Breast epithelium (tissue), 4 donors: ENCODE measurements around the gene C3orf49. TPM values are rescaled to one million over a fixed set of nuclear protein-coding genes. Genes with fewer than 3 reads are reported as not detected.

Experiments used
- DNase-seq, 2 donors: peaks; one replicate each; pipeline ENCODE4 v3.0.0-alpha.2; 2019; ENCODE audit warnings: low spot score in 2 of 2
- H3K27ac ChIP-seq, 2 donors: fragments of 200-600 bp; sonication (generic) in 1 of 2; one replicate each; pipeline ENCODE4 v1.5.1; 2016 to 2019; ENCODE audit warnings: mild to moderate bottlenecking in 1 of 2
- H3K27me3 ChIP-seq, 2 donors: fragments of 200-600 bp; sonication (generic) in 1 of 2; one replicate each; pipeline versions ENCODE4 v1.5.1 to v1.6.0; 2017 to 2019; ENCODE audit warnings: control low read depth in 1 of 2, mild to moderate bottlenecking in 1 of 2
- H3K36me3 ChIP-seq: fragments of 200-600 bp; one replicate; pipeline ENCODE4 v1.5.1; 2019
- H3K4me1 ChIP-seq, 2 donors: fragments of 200-600 bp; sonication (generic); one replicate each; pipeline ENCODE4 v1.5.1; 2016 to 2019; ENCODE audit warnings: control low read depth in 1 of 2
- H3K4me3 ChIP-seq, 3 donors: fragments of 200-600 bp; sonication (generic); 1 replicate in 2 of 3; 2 replicates in 1 of 3; pipeline ENCODE4 v1.5.1; 2016 to 2019; ENCODE audit warnings: mild to moderate bottlenecking in 3 of 3, moderate library complexity in 2 of 3
- H3K9me3 ChIP-seq, 2 donors: fragments of 200-600 bp; sonication (generic) in 1 of 2; one replicate each; pipeline ENCODE4 v1.5.1; 2016 to 2019; ENCODE audit warnings: control low read depth in 1 of 2
- POLR2A ChIP-seq: fragments of 450-650 bp; IDR thresholded peaks from one replicate; pipeline ENCODE4 v1.6.1; 2016; ENCODE audit warnings: antibody characterized with exemption, mild to moderate bottlenecking, moderate library complexity
- POLR2AphosphoS5 ChIP-seq, 3 donors: sonication (generic); formaldehyde crosslinking; IDR thresholded peaks; one replicate each; pipeline ENCODE4 v1.6.1; 2017; ENCODE audit warnings: antibody characterized with exemption in 3 of 3
- intact Hi-C: fragments of 100-400 bp; cut with DNase I; formaldehyde crosslinking; loops from one replicate; pipeline ENCODE4 v1.15.1; 2023; ENCODE audit warnings: low total_unique reads
- total RNA-seq, 3 donors: library from RNA; depleted of rRNA; stranded (reverse); fragments of >200 nt; gene quantifications; one replicate each; pipeline ENCODE4 v1.1.0, GENCODE V29; 2016
- TF ChIP-seq, protein P1 (sequence below), 3 donors: fragments of 450-650 bp; IDR thresholded peaks; one replicate each; pipeline ENCODE4 v1.5.1; 2016 to 2017; ENCODE audit warnings: antibody characterized with exemption in 3 of 3, mild to moderate bottlenecking in 3 of 3, moderate library complexity in 3 of 3

C3orf49 gene
- total RNA-seq, 3 donors from 2014 or later: not detected

DNA sequence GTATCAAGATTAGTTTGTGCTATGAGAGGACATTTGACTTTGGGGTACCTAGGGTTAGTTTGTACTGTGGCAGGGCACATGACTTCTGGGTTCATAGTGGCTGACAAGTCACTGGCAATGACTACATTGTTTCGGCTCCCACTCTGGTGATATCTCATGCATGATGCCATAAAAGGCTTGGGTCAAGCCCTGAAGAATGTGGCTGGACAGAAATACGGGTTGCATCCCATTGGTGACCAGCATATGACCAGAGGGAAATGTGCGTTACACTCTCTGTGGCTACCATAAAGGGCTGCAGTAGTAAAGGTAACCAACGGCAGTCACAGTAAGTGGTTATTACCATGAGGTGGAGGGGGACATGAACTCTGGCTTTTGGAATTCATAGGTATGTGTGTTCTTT lies 26.1 kb downstream of the C3orf49 start:
- intact Hi-C loops: no loop called here
- TF ChIP-seq POLR2A (no peak), POLR2AphosphoS5 (IDR thresholded peaks at IDR 0.05) (no peak)
- TF ChIP-seq, protein P1, sequence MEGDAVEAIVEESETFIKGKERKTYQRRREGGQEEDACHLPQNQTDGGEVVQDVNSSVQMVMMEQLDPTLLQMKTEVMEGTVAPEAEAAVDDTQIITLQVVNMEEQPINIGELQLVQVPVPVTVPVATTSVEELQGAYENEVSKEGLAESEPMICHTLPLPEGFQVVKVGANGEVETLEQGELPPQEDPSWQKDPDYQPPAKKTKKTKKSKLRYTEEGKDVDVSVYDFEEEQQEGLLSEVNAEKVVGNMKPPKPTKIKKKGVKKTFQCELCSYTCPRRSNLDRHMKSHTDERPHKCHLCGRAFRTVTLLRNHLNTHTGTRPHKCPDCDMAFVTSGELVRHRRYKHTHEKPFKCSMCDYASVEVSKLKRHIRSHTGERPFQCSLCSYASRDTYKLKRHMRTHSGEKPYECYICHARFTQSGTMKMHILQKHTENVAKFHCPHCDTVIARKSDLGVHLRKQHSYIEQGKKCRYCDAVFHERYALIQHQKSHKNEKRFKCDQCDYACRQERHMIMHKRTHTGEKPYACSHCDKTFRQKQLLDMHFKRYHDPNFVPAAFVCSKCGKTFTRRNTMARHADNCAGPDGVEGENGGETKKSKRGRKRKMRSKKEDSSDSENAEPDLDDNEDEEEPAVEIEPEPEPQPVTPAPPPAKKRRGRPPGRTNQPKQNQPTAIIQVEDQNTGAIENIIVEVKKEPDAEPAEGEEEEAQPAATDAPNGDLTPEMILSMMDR (IDR thresholded peaks at IDR 0.05): no peak
- H3K27ac ChIP-seq: no peak overlapping the region
- no peak for DNase-seq
- H3K27me3 ChIP-seq: no peaks in the 10 kb centered on the region
- H3K36me3 ChIP-seq: no peaks in the 10 kb centered on the region
- H3K4me3 ChIP-seq: no peak overlapping the region
- H3K4me1 ChIP-seq: no peaks in the 10 kb centered on the region
- no peaks in the 10 kb centered on the region for H3K9me3 ChIP-seq

DNA sequence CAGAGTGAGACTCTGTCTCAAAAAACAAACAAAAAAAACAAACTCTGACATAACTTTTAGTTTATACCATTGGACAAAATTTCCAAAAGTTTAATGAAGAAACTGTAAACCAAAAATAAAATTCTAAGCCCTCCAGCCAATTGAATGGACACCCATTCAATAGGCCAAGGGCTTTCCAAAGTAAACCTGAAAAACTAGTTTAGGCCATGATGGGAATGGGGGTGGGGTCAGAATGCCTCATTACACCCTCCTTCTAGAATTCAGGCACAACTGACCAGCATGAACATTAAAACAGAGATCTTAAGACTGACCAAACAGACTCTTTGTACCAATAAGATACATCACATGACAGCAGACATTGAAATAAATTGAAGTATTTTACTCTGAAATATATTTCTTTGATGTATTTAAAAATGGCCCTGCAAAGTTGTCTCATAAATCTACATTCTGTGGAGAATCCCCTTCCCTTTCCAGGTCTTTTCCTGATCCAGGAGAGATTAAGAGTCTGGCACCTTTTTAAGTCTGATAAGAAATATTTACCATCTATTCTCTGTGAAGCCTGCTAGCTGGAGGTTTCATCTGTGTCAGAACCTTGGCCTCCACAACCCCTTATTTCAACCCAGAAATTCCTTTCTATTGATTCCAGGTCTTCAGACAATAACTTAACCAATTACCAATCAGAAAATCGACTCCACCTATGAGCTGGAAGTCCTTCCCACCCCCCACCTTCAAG lies 28.8 kb downstream of the C3orf49 start:
- no peak for DNase-seq
- Histone ChIP-seq H3K4me1 (no peaks in the 10 kb centered on the region), H3K27me3 (no peaks in the 10 kb centered on the region), H3K27ac (peak overlapping the region in 1 of 2 donors; percentile 21), H3K36me3 (no peaks in the 10 kb centered on the region), H3K9me3 (no peaks in the 10 kb centered on the region), H3K4me3 (no peak overlapping the region)
- intact Hi-C loops: no loop called here
- TF ChIP-seq POLR2A: no peak
- TF ChIP-seq, protein P1 (IDR thresholded peaks at IDR 0.05): no peak
- no peak for TF ChIP-seq POLR2AphosphoS5 (IDR thresholded peaks at IDR 0.05)

DNA sequence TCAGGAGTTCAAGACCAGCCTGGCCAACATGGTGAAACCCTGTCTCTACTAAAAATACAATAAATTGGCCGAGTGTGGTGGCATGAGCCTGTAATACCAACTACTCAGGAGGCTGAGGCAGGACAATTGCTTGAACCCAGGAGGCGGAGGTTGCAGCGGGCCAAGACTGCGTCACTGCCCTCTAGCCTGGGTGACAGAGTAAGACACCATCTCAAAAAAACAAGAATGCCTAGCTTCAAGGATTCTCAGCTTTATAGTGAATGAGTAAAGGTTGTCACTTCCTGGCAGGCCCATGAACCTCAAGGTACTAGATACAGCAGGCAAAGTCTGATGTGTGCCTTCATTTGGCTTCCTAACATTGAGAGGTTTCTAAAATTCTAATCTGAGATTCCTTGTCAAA lies 30.1 kb downstream of the C3orf49 start:
- H3K9me3 ChIP-seq: no peaks in the 10 kb centered on the region
- H3K27me3 ChIP-seq: no peaks in the 10 kb centered on the region
- no peak for DNase-seq
- no peak overlapping the region for H3K27ac ChIP-seq
- intact Hi-C loops: no loop called here
- no peaks in the 10 kb centered on the region for H3K36me3 ChIP-seq
- no peaks in the 10 kb centered on the region for H3K4me1 ChIP-seq
- no peak for TF ChIP-seq POLR2A
- TF ChIP-seq, protein P1 (IDR thresholded peaks at IDR 0.05): no peak
- no peak for TF ChIP-seq POLR2AphosphoS5 (IDR thresholded peaks at IDR 0.05)
- no peak overlapping the region for H3K4me3 ChIP-seq

DNA sequence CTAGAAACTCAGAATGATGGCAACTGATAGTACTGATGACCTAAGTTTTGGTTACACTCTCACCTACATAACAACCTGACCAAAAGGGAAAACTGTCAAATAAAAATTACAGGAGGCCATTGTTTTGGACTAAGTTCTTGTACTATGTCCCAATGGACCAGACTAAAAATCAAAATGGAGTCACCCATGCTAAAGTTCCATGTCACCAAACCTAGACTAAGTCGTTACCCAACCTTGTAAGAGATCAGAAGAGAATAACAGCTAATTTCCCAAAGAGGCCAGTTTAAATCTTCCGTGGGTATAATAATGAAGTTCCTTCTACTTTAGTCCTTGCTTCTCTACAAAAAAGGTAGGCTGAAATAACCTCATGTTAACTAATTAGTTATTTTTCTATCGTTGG lies 32.2 kb downstream of the C3orf49 start:
- TF ChIP-seq POLR2AphosphoS5 (IDR thresholded peaks at IDR 0.05) (no peak), POLR2A (no peak)
- TF ChIP-seq, protein P1 (IDR thresholded peaks at IDR 0.05): no peak
- Histone ChIP-seq H3K27ac (no peak overlapping the region), H3K4me3 (no peak overlapping the region), H3K27me3 (no peaks in the 10 kb centered on the region), H3K36me3 (no peaks in the 10 kb centered on the region), H3K9me3 (no peaks in the 10 kb centered on the region), H3K4me1 (no peaks in the 10 kb centered on the region)
- DNase-seq: no peak
- intact Hi-C loops: no loop called here

DNA sequence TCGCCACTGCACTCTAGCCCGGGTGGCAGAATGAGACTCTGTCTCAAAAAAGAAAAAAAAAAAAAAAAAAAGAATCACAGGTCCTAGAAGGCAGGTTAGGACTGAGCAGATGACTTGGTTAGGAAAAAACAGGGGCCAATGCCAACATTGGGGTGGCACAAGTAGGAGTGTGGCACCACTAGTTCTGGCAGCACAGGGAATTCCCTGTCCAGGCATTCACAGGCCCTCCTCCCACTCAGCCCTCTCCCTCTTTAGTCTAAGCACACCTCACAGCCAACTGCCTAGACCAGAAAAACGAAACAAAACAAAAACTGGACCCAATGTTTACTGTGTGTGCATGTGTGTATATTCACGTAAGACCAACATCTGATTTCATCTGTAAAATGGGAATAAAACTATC lies 34.0 kb downstream of the C3orf49 start:
- H3K27ac ChIP-seq: no peak overlapping the region
- TF ChIP-seq POLR2AphosphoS5 (IDR thresholded peaks at IDR 0.05) (no peak), POLR2A (no peak)
- TF ChIP-seq, protein P1 (IDR thresholded peaks at IDR 0.05): no peak
- intact Hi-C loops: no loop called here
- no peaks in the 10 kb centered on the region for H3K27me3 ChIP-seq
- DNase-seq: no peak
- H3K4me3 ChIP-seq: no peak overlapping the region
- H3K4me1 ChIP-seq: no peaks in the 10 kb centered on the region
- no peaks in the 10 kb centered on the region for H3K9me3 ChIP-seq
- no peaks in the 10 kb centered on the region for H3K36me3 ChIP-seq
